Activated CD8-positive, alpha-beta memory T cell treated with anti-CD3 and anti-CD28 coated beads for 36 hours (primary cell): ENCODE measurements around the gene MGMT. TPM values are rescaled to one million over a fixed set of nuclear protein-coding genes. Genes with fewer than 3 reads are reported as not detected.

Source experiments
- CTCF ChIA-PET: fragments of 350-600 bp; sonication (Branson Sonifier 250); formaldehyde crosslinking; loops from one replicate; lab custom pipeline; 2021; ENCODE audit warnings: antibody characterized with exemption; lab: Charles Lee
- POLR2A ChIA-PET: fragments of 350-600 bp; sonication (Branson Sonifier 250); formaldehyde crosslinking; loops from one replicate; lab custom pipeline; 2021; ENCODE audit warnings: antibody characterized with exemption; lab: Charles Lee
- total RNA-seq, 2 experiments: library from RNA; stranded (reverse); gene quantifications; one replicate each; pipeline ENCODE4 v1.2.3, GENCODE V29; 2021

The MGMT gene
- total RNA-seq, 2 experiments from 2014 or later: 21.0 to 22.0 TPM

DNA sequence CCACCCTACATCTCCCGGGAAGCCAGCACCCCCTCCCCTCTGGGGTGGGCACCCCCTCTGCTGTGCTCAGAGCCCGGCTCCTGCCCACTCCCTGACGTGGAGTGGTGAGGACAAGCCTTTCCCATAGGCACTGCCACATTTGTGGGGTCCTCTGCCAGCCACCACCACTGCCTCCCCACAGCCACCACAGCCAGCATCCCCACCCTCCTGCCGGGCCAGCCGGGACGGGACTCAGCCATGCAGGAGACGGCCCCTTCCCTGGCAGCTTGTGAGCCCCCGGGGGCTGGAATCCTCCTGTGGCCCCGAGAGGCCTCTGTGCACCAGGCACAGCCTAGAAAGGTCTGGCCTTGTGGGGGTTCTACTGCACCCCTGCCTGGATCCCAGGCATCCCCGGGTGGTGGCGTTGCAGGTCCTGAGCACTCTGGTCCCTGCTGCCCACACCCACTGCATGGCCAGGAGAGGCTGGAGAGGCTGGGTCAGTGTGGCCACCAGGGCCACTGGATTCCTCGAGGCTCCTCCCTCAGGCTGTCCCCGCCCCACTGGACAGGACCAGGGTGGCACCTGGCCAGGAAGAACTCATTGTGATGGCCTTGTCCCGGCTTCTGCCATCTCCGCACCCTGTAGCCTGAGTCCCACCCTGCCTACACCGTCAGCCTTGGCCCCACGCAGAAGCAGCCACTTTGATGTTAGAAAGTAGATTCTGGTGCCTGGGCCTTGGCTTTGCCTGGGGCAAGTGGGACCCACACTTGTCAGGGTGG lies 349.0 kb downstream of the MGMT start:
- CTCF ChIA-PET: no interaction called here
- POLR2A ChIA-PET: no interaction called here

DNA sequence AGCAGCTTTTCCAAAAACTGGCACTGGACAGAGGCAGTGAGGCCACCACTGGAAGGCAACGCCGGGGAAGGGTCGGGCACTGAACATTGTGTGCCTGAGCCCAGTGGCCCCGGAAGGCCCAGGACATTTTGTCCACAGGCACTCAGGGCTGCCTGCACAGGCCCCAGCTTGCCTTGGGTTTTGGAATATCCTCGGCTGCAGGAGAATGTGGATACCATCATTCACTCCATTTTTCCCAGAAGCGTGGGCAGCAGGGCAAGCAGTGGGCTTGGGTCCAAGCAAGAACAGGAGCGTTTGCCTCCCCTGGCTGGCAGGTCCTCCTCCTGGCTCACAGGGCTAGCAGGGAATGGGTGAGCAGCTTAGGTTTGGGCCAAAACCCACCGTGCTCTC lies 349.6 kb downstream of the MGMT start:
- ChIA-PET CTCF (no interaction called here), POLR2A (no interaction called here)
